ENCODE data around the gene VAV2. TPM values are rescaled to one million over a fixed set of nuclear protein-coding genes. Genes with fewer than 3 reads are reported as not detected.

VAV2 gene
- polyA plus RNA-seq, 4 donors: 26.7 to 45.7 (median 36.2) TPM

DNA sequence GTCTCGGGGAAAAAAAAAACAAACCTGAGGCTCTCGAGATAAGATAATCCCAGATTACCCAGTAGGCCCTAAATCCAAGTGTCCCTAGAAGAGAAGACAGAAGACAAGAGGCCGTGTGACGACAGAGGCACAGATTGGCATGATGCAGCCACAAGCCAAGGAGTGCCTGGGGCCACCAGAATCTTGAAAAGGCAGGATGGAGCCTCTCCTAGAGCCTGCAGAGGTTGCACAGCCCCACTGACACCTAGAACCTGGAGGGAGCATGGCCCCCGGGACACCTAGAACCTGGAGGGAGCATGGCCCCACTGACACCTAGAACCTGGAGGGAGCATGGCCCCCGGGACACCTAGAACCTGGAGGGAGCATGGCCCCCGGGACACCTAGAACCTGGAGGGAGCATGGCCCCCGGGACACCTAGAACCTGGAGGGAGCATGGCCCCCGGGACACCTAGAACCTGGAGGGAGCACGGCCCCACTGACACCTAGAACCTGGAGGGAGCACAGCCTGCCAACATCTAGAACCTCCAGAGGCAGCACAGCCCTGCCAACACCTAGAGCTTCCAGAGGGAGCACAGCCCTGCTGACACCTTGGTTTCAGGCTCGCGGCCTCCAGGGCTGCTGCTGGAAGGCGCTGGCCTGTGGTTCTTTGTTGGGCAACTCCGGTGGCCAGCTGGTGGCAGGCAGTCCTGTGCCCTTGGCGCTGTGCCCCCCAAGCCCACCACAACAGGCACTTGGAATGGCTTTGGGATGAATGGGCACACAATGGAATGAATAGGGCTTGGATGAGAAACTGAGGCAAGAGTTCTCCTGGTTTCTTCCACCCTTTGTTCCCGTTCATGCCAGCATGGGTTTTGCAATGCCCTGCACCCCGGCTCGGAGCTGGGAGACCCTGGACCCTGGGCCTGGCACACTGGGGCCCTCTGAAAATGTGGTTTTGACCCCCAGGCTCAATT, 39.2 kb downstream of the VAV2 start:
- no peaks in the 10 kb centered on the region for H3K27me3 ChIP-seq (ENCODE audit: control insufficient read depth in 3 of 3, insufficient read depth in 3 of 3, low read length in 3 of 3)
- H3K4me1 ChIP-seq (ENCODE audit: control insufficient read depth in 3 of 3, insufficient read depth in 2 of 3, low read depth in 1 of 3, low read length in 2 of 3): peaks cover 0 to 27% (median 11%) of the 10 kb centered on the region in 3 donors
- H3K4me3 ChIP-seq (ENCODE audit: low read depth in 1 of 3, low read length in 3 of 3): no peak overlapping the region
- FAIRE-seq: no peak
- WGBS, 3 donors: 91 to 94% (median 91%) methylated on average over 14 to 18 of the region's 18 CpGs
- peaks cover 0 to 4% of the 10 kb centered on the region in 2 donors for H3K9me3 ChIP-seq (ENCODE audit: control insufficient read depth in 2 of 2, insufficient read depth in 1 of 2, low read depth in 1 of 2, low read length in 1 of 2)
- no peak overlapping the region for H3K27ac ChIP-seq (ENCODE audit: low read depth in 1 of 3, low read length in 2 of 3)
- H3K36me3 ChIP-seq (ENCODE audit: control insufficient read depth in 3 of 3, insufficient read depth in 2 of 3, low read depth in 1 of 3, low read length in 3 of 3): peaks cover 0 to 58% (median 0%) of the 10 kb centered on the region in 3 donors
- DNase-seq: no peak

DNA sequence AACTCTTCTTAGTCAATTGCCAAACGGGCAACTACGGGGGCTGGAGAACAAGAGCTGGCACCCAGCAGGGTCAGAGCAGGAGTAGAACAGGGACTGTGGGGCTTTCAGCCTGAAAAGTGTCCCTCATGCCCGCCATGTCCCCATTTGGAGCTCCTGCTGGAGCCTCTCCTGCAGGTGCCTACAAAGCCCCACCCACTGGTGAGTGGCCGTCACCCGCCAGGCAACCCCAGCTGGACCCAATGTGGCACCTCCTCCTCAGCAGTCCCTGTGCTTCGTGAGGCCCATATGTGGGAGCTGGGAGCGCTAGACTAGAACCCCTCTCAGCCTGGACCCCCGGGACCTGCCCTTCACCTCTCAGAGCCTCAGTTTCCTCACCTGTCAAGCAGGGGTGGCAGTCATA, 40.9 kb downstream of the VAV2 start:
- peaks cover 0 to 62% (median 0%) of the 10 kb centered on the region in 3 donors for H3K36me3 ChIP-seq (ENCODE audit: control insufficient read depth in 3 of 3, insufficient read depth in 2 of 3, low read depth in 1 of 3, low read length in 3 of 3)
- WGBS, 3 donors: 81 to 91% (median 88%) methylated on average over 8 of the region's 8 CpGs
- FAIRE-seq: no peak
- no peaks in the 10 kb centered on the region for H3K27me3 ChIP-seq (ENCODE audit: control insufficient read depth in 3 of 3, insufficient read depth in 3 of 3, low read length in 3 of 3)
- H3K9me3 ChIP-seq (ENCODE audit: control insufficient read depth in 2 of 2, insufficient read depth in 1 of 2, low read depth in 1 of 2, low read length in 1 of 2): peaks cover 0 to 4% of the 10 kb centered on the region in 2 donors
- H3K4me3 ChIP-seq (ENCODE audit: low read depth in 1 of 3, low read length in 3 of 3): no peak overlapping the region
- H3K27ac ChIP-seq (ENCODE audit: low read depth in 1 of 3, low read length in 2 of 3): peak overlapping the region in 1 of 3 donors; percentile 17
- DNase-seq: no peak
- H3K4me1 ChIP-seq (ENCODE audit: control insufficient read depth in 3 of 3, insufficient read depth in 2 of 3, low read depth in 1 of 3, low read length in 2 of 3): peaks cover 0 to 14% (median 5%) of the 10 kb centered on the region in 3 donors

- H3K4me3 ChIP-seq (ENCODE audit: low read depth in 1 of 3, low read length in 3 of 3): no peak overlapping the region
- DNase-seq: no peak
- peaks cover 0 to 4% of the 10 kb centered on the region in 2 donors for H3K9me3 ChIP-seq (ENCODE audit: control insufficient read depth in 2 of 2, insufficient read depth in 1 of 2, low read depth in 1 of 2, low read length in 1 of 2)
- 65 to 88% (median 85%) methylated on average over 25 of the region's 25 CpGs for WGBS, 3 donors
- FAIRE-seq: no peak
- H3K4me1 ChIP-seq (ENCODE audit: control insufficient read depth in 3 of 3, insufficient read depth in 2 of 3, low read depth in 1 of 3, low read length in 2 of 3): peaks cover 0 to 8% (median 0%) of the 10 kb centered on the region in 3 donors
- H3K27me3 ChIP-seq (ENCODE audit: control insufficient read depth in 3 of 3, insufficient read depth in 3 of 3, low read length in 3 of 3): no peaks in the 10 kb centered on the region
- H3K36me3 ChIP-seq (ENCODE audit: control insufficient read depth in 3 of 3, insufficient read depth in 2 of 3, low read depth in 1 of 3, low read length in 3 of 3): peaks cover 0 to 68% (median 0%) of the 10 kb centered on the region in 3 donors
- peak overlapping the region in 1 of 3 donors; percentile 17 for H3K27ac ChIP-seq (ENCODE audit: low read depth in 1 of 3, low read length in 2 of 3)
Observed at GRCh38 chr9:133950629-133951111, 41.5 kb downstream of the VAV2 start.

- DNase-seq (no peak), FAIRE-seq (no peak)
- Histone ChIP-seq H3K36me3 (ENCODE audit: control insufficient read depth in 3 of 3, insufficient read depth in 2 of 3, low read depth in 1 of 3, low read length in 3 of 3) (peaks cover 0 to 72% (median 0%) of the 10 kb centered on the region in 3 donors), H3K27me3 (ENCODE audit: control insufficient read depth in 3 of 3, insufficient read depth in 3 of 3, low read length in 3 of 3) (no peaks in the 10 kb centered on the region), H3K27ac (ENCODE audit: low read depth in 1 of 3, low read length in 2 of 3) (no peak overlapping the region), H3K4me1 (ENCODE audit: control insufficient read depth in 3 of 3, insufficient read depth in 2 of 3, low read depth in 1 of 3, low read length in 2 of 3) (peaks cover 0 to 8% (median 0%) of the 10 kb centered on the region in 3 donors), H3K4me3 (ENCODE audit: low read depth in 1 of 3, low read length in 3 of 3) (no peak overlapping the region), H3K9me3 (ENCODE audit: control insufficient read depth in 2 of 2, insufficient read depth in 1 of 2, low read depth in 1 of 2, low read length in 1 of 2) (peaks cover 0 to 4% of the 10 kb centered on the region in 2 donors)
- WGBS, 3 donors: 80 to 82% (median 82%) methylated on average over 13 of the region's 13 CpGs
Observed at GRCh38 chr9:133950192-133950591, 41.9 kb downstream of the VAV2 start.

- DNase-seq (no peak), FAIRE-seq (no peak)
- peaks cover 0 to 4% of the 10 kb centered on the region in 2 donors for H3K9me3 ChIP-seq (ENCODE audit: control insufficient read depth in 2 of 2, insufficient read depth in 1 of 2, low read depth in 1 of 2, low read length in 1 of 2)
- no peak overlapping the region for H3K27ac ChIP-seq (ENCODE audit: low read depth in 1 of 3, low read length in 2 of 3)
- peaks cover 0 to 79% (median 0%) of the 10 kb centered on the region in 3 donors for H3K36me3 ChIP-seq (ENCODE audit: control insufficient read depth in 3 of 3, insufficient read depth in 2 of 3, low read depth in 1 of 3, low read length in 3 of 3)
- no peak overlapping the region for H3K4me3 ChIP-seq (ENCODE audit: low read depth in 1 of 3, low read length in 3 of 3)
- no peaks in the 10 kb centered on the region for H3K27me3 ChIP-seq (ENCODE audit: control insufficient read depth in 3 of 3, insufficient read depth in 3 of 3, low read length in 3 of 3)
- H3K4me1 ChIP-seq (ENCODE audit: control insufficient read depth in 3 of 3, insufficient read depth in 2 of 3, low read depth in 1 of 3, low read length in 2 of 3): peaks cover 0 to 5% (median 0%) of the 10 kb centered on the region in 3 donors
- WGBS, 3 donors: 90 to 91% (median 90%) methylated on average over 13 to 14 of the region's 14 CpGs
Observed at GRCh38 chr9:133949486-133950061, 42.5 kb downstream of the VAV2 start.

GRCh38 chr9:133948561-133949485, 43.3 kb downstream of the VAV2 start:
- H3K9me3 ChIP-seq (ENCODE audit: control insufficient read depth in 2 of 2, insufficient read depth in 1 of 2, low read depth in 1 of 2, low read length in 1 of 2): peaks cover 0 to 4% of the 10 kb centered on the region in 2 donors
- H3K4me1 ChIP-seq (ENCODE audit: control insufficient read depth in 3 of 3, insufficient read depth in 2 of 3, low read depth in 1 of 3, low read length in 2 of 3): peaks cover 0 to 5% (median 0%) of the 10 kb centered on the region in 3 donors
- FAIRE-seq (no peak), DNase-seq (no peak)
- peaks cover 0 to 79% (median 0%) of the 10 kb centered on the region in 3 donors for H3K36me3 ChIP-seq (ENCODE audit: control insufficient read depth in 3 of 3, insufficient read depth in 2 of 3, low read depth in 1 of 3, low read length in 3 of 3)
- 89 to 92% (median 90%) methylated on average over 31 of the region's 31 CpGs for WGBS, 3 donors
- no peaks in the 10 kb centered on the region for H3K27me3 ChIP-seq (ENCODE audit: control insufficient read depth in 3 of 3, insufficient read depth in 3 of 3, low read length in 3 of 3)
- no peak overlapping the region for H3K4me3 ChIP-seq (ENCODE audit: low read depth in 1 of 3, low read length in 3 of 3)
- no peak overlapping the region for H3K27ac ChIP-seq (ENCODE audit: low read depth in 1 of 3, low read length in 2 of 3)

GRCh38 chr9:133948131-133948530, 44.0 kb downstream of the VAV2 start:
- Histone ChIP-seq H3K4me3 (ENCODE audit: low read depth in 1 of 3, low read length in 3 of 3) (no peak overlapping the region), H3K4me1 (ENCODE audit: control insufficient read depth in 3 of 3, insufficient read depth in 2 of 3, low read depth in 1 of 3, low read length in 2 of 3) (peaks cover 0 to 5% (median 0%) of the 10 kb centered on the region in 3 donors), H3K27ac (ENCODE audit: low read depth in 1 of 3, low read length in 2 of 3) (no peak overlapping the region), H3K36me3 (ENCODE audit: control insufficient read depth in 3 of 3, insufficient read depth in 2 of 3, low read depth in 1 of 3, low read length in 3 of 3) (peaks cover 0 to 80% (median 0%) of the 10 kb centered on the region in 3 donors), H3K27me3 (ENCODE audit: control insufficient read depth in 3 of 3, insufficient read depth in 3 of 3, low read length in 3 of 3) (no peaks in the 10 kb centered on the region), H3K9me3 (ENCODE audit: control insufficient read depth in 2 of 2, insufficient read depth in 1 of 2, low read depth in 1 of 2, low read length in 1 of 2) (peaks cover 0 to 4% of the 10 kb centered on the region in 2 donors)
- DNase-seq (no peak), FAIRE-seq (no peak)
- WGBS, 3 donors: 82 to 86% (median 86%) methylated on average over 16 of the region's 16 CpGs

Measured in small intestine (tissue), 7 donors.